ENCODE results near the gene C2CD4D.

C2CD4D gene

GRCh38 chr1:151838222-151839081 is 1.2 kb downstream of the C2CD4D start:
- H3K4me3 ChIP-seq (ENCODE audit: low read depth, low read length), result peak overlapping the region; percentile 34
- no peak for DNase-seq (ENCODE audit: low read depth)

GRCh38 chr1:151837884-151838221 is 1.8 kb downstream of the C2CD4D start:
- no peak for DNase-seq (ENCODE audit: low read depth)
- H3K4me3 ChIP-seq (ENCODE audit: low read depth, low read length), result no peak overlapping the region

- DNase-seq (ENCODE audit: low read depth), result no peak
Observed at GRCh38 chr1:151837197-151837596, 2.4 kb downstream of the C2CD4D start.

GRCh38 chr1:151835596-151835995 is 4.0 kb downstream of the C2CD4D start:
- DNase-seq (ENCODE audit: low read depth), result no peak
- H3K4me3 ChIP-seq (ENCODE audit: low read depth, low read length), result no peak overlapping the region

More at GRCh38 chr1:151837197-151837596, 2.4 kb downstream of the C2CD4D start:
- H3K4me3 ChIP-seq (ENCODE audit: low read depth, low read length), result no peak overlapping the region

DNA sequence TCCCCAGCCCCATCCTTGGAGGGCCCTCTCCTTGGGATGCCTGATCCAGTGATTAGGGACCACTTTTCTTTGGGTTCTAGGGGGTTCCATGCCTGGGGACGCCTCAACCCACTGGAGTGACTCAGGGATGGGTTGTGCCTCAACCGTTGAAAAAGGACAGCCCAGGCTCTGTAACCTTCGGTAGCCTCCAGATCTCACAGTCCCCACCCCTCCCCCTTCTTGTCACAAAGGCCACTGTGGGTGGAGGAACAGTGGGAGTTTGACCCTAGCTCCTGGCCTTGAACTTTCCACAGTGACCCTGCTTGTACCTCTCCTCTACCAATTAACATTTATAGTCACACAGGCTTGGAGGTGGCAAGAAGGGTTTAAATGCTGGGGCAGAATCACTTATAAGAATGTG is 5.4 kb downstream of the C2CD4D start:
- H3K4me3 ChIP-seq (ENCODE audit: low read depth, low read length), result no peak overlapping the region
- no peak for DNase-seq (ENCODE audit: low read depth)

DNA sequence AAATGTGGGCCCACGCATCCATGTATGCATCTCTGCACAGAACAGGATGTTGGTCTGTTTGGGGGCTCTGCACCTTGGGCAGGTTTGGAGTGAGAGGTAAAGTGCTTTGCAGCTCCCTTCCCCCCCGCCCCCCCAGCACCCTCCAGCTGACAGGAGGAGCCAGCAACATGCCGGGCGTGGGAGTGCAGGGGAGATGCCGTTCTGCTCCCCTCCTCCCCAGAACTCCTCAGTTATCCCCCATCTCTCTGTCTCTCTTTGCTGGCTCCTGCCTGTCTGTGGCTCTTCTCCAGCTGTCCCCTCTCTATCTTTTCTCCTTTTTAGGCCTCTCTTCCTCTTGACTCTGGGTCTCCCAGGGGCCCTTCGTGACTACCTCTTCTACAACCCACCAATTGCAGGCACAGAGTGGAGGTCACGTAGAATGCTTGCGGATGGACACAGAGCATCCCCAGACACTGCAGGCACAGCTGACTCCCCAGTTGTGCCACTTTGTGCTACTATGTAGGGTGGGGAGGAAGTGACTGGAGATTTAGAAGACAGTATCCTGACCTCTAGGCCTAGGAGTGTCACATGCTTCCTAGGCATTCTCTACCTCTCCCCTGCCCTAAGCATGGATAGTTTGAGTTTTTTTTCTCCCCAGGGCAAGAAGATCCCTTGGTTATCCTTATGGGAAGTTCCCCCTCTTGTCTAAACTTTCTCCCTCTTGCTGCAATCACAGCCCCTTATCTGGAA is 6.3 kb downstream of the C2CD4D start:
- no peak for DNase-seq (ENCODE audit: low read depth)
- no peak overlapping the region for H3K4me3 ChIP-seq (ENCODE audit: low read depth, low read length)

- peak; percentile 10 for DNase-seq (ENCODE audit: low read depth)
- no peak overlapping the region for H3K4me3 ChIP-seq (ENCODE audit: low read depth, low read length)
Observed at GRCh38 chr1:151832318-151832980, 7.2 kb downstream of the C2CD4D start.

- no peak for DNase-seq (ENCODE audit: low read depth)
- H3K4me3 ChIP-seq (ENCODE audit: low read depth, low read length), result no peak within 1 kb of the TSS
Observed at GRCh38 chr1:151831605-151832004, 8.0 kb downstream of the C2CD4D start, which contains the start of gene RORC. RORC (minus strand) TSS chr1:151831802; CDS start chr1:151831764, 38 bp downstream.

- DNase-seq (ENCODE audit: low read depth), result no peak
- no peak overlapping the region for H3K4me3 ChIP-seq (ENCODE audit: low read depth, low read length)
Observed at GRCh38 chr1:151831256-151831591, 8.4 kb downstream of the C2CD4D start.

DNA sequence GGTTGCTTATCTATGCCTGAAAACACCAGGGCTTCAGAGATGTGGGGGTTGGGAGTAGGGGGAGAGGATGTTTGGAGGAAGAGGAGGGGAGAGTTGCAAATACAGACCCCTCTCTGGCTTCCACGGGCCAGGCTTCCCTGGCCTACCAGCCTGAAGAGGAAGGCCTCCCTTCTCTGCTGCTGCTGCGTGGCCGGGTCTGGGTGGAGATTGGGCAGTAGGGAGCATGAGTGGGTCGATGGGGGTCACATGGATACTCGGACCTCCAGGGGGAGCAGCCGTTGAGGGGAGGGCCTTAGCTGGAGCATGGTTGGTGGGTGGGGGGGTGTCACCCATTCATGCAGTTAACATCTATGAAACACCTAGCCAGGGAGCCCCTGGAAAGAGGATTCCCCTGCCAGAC is 9.6 kb downstream of the C2CD4D start:
- no peak for DNase-seq (ENCODE audit: low read depth)
- no peak overlapping the region for H3K4me3 ChIP-seq (ENCODE audit: low read depth, low read length)

GRCh38 chr1:151829352-151830046 is 10.1 kb downstream of the C2CD4D start:
- no peak for DNase-seq (ENCODE audit: low read depth)
- no peak overlapping the region for H3K4me3 ChIP-seq (ENCODE audit: low read depth, low read length)

GRCh38 chr1:151828921-151829320 is 10.7 kb downstream of the C2CD4D start:
- DNase-seq (ENCODE audit: low read depth), result peak; percentile 9
- no peak overlapping the region for H3K4me3 ChIP-seq (ENCODE audit: low read depth, low read length)

DNA sequence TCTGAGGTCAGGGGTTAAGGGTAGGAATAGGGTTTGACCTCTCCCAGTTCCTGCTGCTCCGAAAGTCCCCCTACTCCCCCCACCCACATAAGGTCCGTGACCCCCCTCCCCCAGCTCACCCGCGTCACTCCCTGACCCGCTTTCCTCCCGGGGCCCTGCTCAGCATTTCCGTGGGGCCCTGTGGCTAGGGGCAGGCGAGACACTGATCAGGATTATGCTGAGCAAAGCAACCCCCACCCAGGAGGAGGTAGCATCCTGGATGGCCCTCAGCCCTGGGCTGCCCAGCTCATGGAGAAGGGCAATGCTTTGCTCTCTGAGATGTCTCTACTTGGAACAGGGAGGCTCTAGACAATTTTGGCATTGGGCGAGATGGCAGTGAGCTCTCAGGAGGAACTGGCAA is 11.8 kb downstream of the C2CD4D start:
- no peak for DNase-seq (ENCODE audit: low read depth)
- no peak overlapping the region for H3K4me3 ChIP-seq (ENCODE audit: low read depth, low read length)

DNA sequence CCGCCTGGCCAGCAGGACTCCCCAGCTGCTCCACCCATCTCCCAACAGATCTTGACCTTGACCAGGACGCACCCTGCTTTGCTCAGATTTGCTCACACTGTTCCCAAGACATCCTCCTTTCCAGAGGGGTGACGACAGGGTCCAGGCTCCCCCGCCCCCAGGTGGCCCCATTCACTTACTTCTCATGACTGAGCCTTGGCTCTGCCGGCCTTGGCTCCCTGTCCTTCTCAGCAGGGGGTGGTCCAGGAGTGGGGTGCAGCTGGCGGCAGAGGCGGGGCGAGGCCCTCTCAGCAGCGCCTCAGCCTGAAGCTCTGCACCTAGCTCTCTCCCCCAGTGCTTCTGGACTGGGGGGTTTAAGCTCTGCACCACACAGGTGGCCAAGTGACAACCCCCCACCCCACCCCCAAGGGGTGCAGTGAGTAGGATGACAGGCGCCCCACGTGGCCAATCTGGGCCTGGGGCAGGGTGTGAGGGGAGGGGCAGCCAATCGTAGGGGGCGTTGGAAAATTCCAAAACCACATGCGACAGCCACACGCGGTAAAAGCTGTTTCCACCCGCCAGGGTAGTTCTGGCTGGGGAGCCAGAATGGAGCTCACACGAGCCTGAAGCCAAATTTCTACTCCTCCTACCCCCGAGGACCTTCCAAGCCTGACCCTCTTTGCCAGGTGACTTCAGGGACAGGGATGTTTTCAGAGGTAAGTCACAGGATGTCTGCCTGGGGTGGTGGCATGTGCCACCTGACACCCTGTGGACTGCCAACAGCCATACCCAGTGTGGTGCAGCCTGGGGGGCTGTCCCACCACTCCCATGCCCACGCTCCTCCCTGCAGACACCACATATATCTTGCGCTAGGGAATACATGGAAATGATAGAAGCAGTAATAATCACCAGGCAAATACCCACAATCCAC is 13.6 kb downstream of the C2CD4D start:
- DNase-seq (ENCODE audit: low read depth), result no peak

GRCh38 chr1:151825204-151825603 is 14.4 kb downstream of the C2CD4D start:
- no peak for DNase-seq (ENCODE audit: low read depth)
- no peak overlapping the region for H3K4me3 ChIP-seq (ENCODE audit: low read depth, low read length)

More for the DNA sequence above, 13.6 kb downstream of the C2CD4D start:
- no peak overlapping the region for H3K4me3 ChIP-seq (ENCODE audit: low read depth, low read length)

DNA sequence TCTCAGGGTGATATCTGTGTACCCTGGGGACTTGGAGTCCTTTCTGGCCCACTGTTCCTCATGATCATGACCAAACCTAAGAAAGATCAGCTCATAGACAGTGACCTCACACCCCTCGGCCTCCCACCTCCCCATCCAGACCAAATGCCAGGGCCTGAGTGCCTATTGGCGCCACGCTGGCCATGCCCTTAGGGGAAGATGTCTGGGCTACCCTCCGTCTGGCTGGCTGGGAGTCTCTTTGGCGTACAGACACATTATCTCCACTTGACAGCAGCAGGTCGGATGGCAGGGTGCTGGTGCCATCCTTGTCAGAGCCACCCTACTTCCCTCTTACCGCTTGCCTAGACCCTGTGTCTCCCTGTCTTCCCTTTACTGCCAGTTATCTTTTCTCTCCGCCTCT is 16.4 kb downstream of the C2CD4D start:
- H3K4me3 ChIP-seq (ENCODE audit: low read depth, low read length), result no peak overlapping the region
- DNase-seq (ENCODE audit: low read depth), result no peak

DNA sequence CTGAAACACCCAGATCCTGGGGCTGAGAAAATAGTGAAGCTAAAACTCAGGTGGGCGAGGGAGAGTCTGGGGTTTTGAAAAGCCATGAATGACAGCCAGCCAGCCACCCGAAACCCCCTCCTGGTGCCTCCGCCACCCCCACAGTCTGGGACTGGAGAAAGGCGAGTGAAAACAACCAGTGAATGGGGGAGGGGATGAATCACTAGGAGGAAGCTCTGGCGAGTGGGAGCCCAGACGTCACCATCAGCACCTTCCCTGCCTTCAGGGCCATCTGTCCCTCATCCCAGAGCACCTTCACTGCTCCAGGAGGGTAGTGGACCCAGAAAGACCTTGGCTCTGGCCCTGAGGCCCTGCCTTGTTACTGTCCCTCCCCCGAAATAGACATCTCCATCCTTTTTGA is 17.2 kb downstream of the C2CD4D start:
- no peak for DNase-seq (ENCODE audit: low read depth)
- H3K4me3 ChIP-seq (ENCODE audit: low read depth, low read length), result no peak overlapping the region

GRCh38 chr1:151820940-151821339 is 18.7 kb downstream of the C2CD4D start:
- H3K4me3 ChIP-seq (ENCODE audit: low read depth, low read length), result no peak overlapping the region
- no peak for DNase-seq (ENCODE audit: low read depth)

Measured in skeletal muscle cell (primary cell).